GM12864 (cell line): ENCODE measurements around the gene CAB39L.
"Not testable (repeated sequence)": the region's sequence is repeated elsewhere in the genome, so short reads cannot be mapped to it uniquely, and the experiment has no call there.

Experiments
- DNase-seq: peaks from one replicate; pipeline ENCODE4 v3.0.0-alpha.2; 2011; ENCODE audit warnings: low read depth
- H3K4me3 ChIP-seq: 2 replicates; pipeline ENCODE4 v1.5.1; 2011; ENCODE audit warnings: mild to moderate bottlenecking, low read depth, low read length, control low read depth
- CTCF ChIP-seq: IDR thresholded peaks from 2 replicates; pipeline ENCODE4 v1.5.1; 2011; ENCODE audit warnings: low read depth, mild to moderate bottlenecking, moderate library complexity, low read length, control low read depth, inconsistent platforms; ENCODE audit errors: missing control alignments

The CAB39L gene

GRCh38 chr13:49329831-49330545 lies 113.9 kb downstream of the CAB39L start:
- TF ChIP-seq CTCF, result no peak

GRCh38 chr13:49327145-49327544 lies 116.7 kb downstream of the CAB39L start:
- not testable (repeated sequence) for H3K4me3 ChIP-seq, DNase-seq

More at GRCh38 chr13:49329831-49330545, 113.9 kb downstream of the CAB39L start:
- no peak overlapping the region for H3K4me3 ChIP-seq
- DNase-seq, result no peak

- DNase-seq, result no peak
- H3K4me3 ChIP-seq, result no peak overlapping the region
- no peak for TF ChIP-seq CTCF
Measured at GRCh38 chr13:49326222-49326917, 117.5 kb downstream of the CAB39L start.

GRCh38 chr13:49323344-49323743 lies 120.5 kb downstream of the CAB39L start:
- no peak for DNase-seq
- no peak overlapping the region for H3K4me3 ChIP-seq
- TF ChIP-seq CTCF, result no peak

GRCh38 chr13:49322702-49323101 lies 121.2 kb downstream of the CAB39L start:
- DNase-seq, result no peak
- TF ChIP-seq CTCF, result no peak
- H3K4me3 ChIP-seq, result no peak overlapping the region

GRCh38 chr13:49320975-49321374 lies 122.9 kb downstream of the CAB39L start:
- TF ChIP-seq CTCF, result no peak
- H3K4me3 ChIP-seq, result no peak overlapping the region
- DNase-seq, result no peak

- no peak for DNase-seq
- TF ChIP-seq CTCF, result no peak
- H3K4me3 ChIP-seq, result no peak overlapping the region
Measured at GRCh38 chr13:49319951-49320350, 123.9 kb downstream of the CAB39L start.
